MM.1S (cell line): ENCODE results near the gene GLT8D1.

Source experiments
- CTCF ChIP-seq: fragments of 300-600 bp; sonication (generic); IDR thresholded peaks from 2 replicates; pipeline ENCODE4 v1.5.1; 2016; ENCODE audit warnings: antibody characterized with exemption, low read length, mixed read lengths
- EZH2 ChIP-seq: fragments of 300-600 bp; sonication (generic); optimal IDR thresholded peaks from 2 replicates; pipeline ENCODE3; 2017; ENCODE audit warnings: low read depth, mild to moderate bottlenecking, antibody characterized with exemption, low read length, mixed read lengths

- TF ChIP-seq CTCF (no peak), EZH2 (no peak)
These were observed 7.0 kb upstream of the GLT8D1 start for GRCh38 chr3:52712291-52713212.
